Keratinocyte (primary cell): ENCODE results near the gene KCNIP3. TPM values are rescaled to one million over a fixed set of nuclear protein-coding genes. Genes with fewer than 3 reads are reported as not detected.

Experiments used
- DNase-seq: peaks from one replicate; pipeline ENCODE4 v3.0.0-alpha.2; 2011; ENCODE audit warnings: low read depth, missing footprints, low spot score
- FAIRE-seq: peaks from 2 replicates; lab custom pipeline; 2011; peaks lifted over from hg19 to GRCh38; lab: Jason Lieb, UNC
- H2AFZ ChIP-seq: 2 replicates; pipeline ENCODE4 v1.6.0; 2012; ENCODE audit warnings: low read length, control low read depth, inconsistent platforms; ENCODE audit not compliant: control insufficient read depth
- H3K27ac ChIP-seq: 2 replicates; pipeline ENCODE4 v1.5.1; 2011; ENCODE audit warnings: low read length; ENCODE audit not compliant: control insufficient read depth, insufficient read depth
- H3K27me3 ChIP-seq: 3 replicates; pipeline ENCODE4 v1.6.0; 2011; ENCODE audit warnings: low read length; ENCODE audit not compliant: control insufficient read depth, insufficient read depth; ENCODE audit errors: extremely low read depth
- H3K36me3 ChIP-seq, 2 experiments: 2 replicates in 1 of 2; 3 replicates in 1 of 2; pipeline ENCODE4 v1.5.1; 2011; ENCODE audit warnings: low read length in 2 of 2, mild to moderate bottlenecking in 1 of 2; ENCODE audit not compliant: control insufficient read depth in 2 of 2, insufficient read depth in 2 of 2; ENCODE audit errors: extremely low read depth in 1 of 2
- H3K4me1 ChIP-seq: 3 replicates; pipeline ENCODE4 v1.5.1; 2011; ENCODE audit warnings: low read length; ENCODE audit not compliant: control insufficient read depth, insufficient read depth; ENCODE audit errors: extremely low read depth
- H3K4me2 ChIP-seq: 3 replicates; pipeline ENCODE4 v1.6.0; 2011; ENCODE audit warnings: low read depth, low read length; ENCODE audit not compliant: control insufficient read depth, insufficient read depth; ENCODE audit errors: extremely low read depth
- H3K4me3 ChIP-seq, 3 experiments: fragments of 200-600 bp in 1 of 3; sonication (generic) in 1 of 3; 2 replicates in 2 of 3; 3 replicates in 1 of 3; pipeline ENCODE4 v1.5.1; 2011 to 2016; ENCODE audit warnings: low read length in 3 of 3, mild to moderate bottlenecking in 3 of 3, control low read depth in 2 of 3, inconsistent platforms in 1 of 3, low read depth in 1 of 3, mixed read lengths in 1 of 3, mixed run types in 1 of 3, moderate library complexity in 1 of 3; ENCODE audit not compliant: control insufficient read depth in 2 of 3, insufficient read depth in 2 of 3; ENCODE audit errors: extremely low read depth in 1 of 3
- H3K79me2 ChIP-seq: 2 replicates; pipeline ENCODE4 v1.6.0; 2012; ENCODE audit warnings: low read length; ENCODE audit not compliant: control insufficient read depth, insufficient read depth
- H3K9ac ChIP-seq: 3 replicates; pipeline ENCODE4 v1.6.0; 2011; ENCODE audit warnings: low read length; ENCODE audit not compliant: control insufficient read depth, insufficient read depth; ENCODE audit errors: extremely low read depth
- H3K9me1 ChIP-seq: 3 replicates; pipeline ENCODE4 v1.6.0; 2011; ENCODE audit warnings: low read length; ENCODE audit not compliant: control insufficient read depth, insufficient read depth; ENCODE audit errors: extremely low read depth
- H3K9me3 ChIP-seq: 2 replicates; pipeline ENCODE4 v1.5.1; 2012; ENCODE audit warnings: low read depth, low read length; ENCODE audit not compliant: control insufficient read depth
- H4K20me1 ChIP-seq: 3 replicates; pipeline ENCODE4 v1.6.0; 2011; ENCODE audit warnings: low read length; ENCODE audit not compliant: control insufficient read depth, insufficient read depth; ENCODE audit errors: extremely low read depth
- CTCF ChIP-seq, 3 experiments: IDR thresholded peaks in 1 of 3; conservative IDR thresholded peaks in 1 of 3; optimal IDR thresholded peaks in 1 of 3; 2 replicates in 2 of 3; 3 replicates in 1 of 3; pipeline versions ENCODE3 to v1.5.1; 2011; ENCODE audit warnings: low read length in 3 of 3, mild to moderate bottlenecking in 3 of 3, moderate library complexity in 2 of 3, control low read depth in 1 of 3, inconsistent platforms in 1 of 3; ENCODE audit not compliant: insufficient read depth in 2 of 3; ENCODE audit errors: extremely low read depth in 1 of 3
- EZH2 ChIP-seq: IDR thresholded peaks from one replicate; pipeline ENCODE4 v1.6.1; 2012; ENCODE audit warnings: inconsistent platforms, mild to moderate bottlenecking, low read length, moderate library complexity
- dilution Hi-C: fragments of 300-500 bp; cut with MboI; formaldehyde crosslinking; loops from one replicate; pipeline ENCODE4 v1.7.0; 2020; ENCODE audit warnings: low sequenced_read_pairs; ENCODE audit not compliant: extremely low pct_ligation_motif_present
- polyA plus RNA-seq, 5 experiments: library from polyadenylated mRNA; depleted of rRNA in 3 of 5; stranded (reverse) in 3 of 5; stranded (forward) in 1 of 5; unstranded in 1 of 5; fragments of >200 nt; gene quantifications; 1 replicate in 1 of 5; 2 replicates in 3 of 5; 3 replicates in 1 of 5; pipeline versions ENCODE4 v1.2.1 to v1.2.3, GENCODE V29; 2011 to 2012; ENCODE audit warnings: missing spikeins in 2 of 5, low read depth in 1 of 5, low replicate concordance in 1 of 5

KCNIP3 gene
- polyA plus RNA-seq, 1 donor (not counting 4 experiments of a cell fraction or from before 2014, with no cell fraction given), result 0.66 TPM

- H3K79me2 ChIP-seq, result no peaks in the 10 kb centered on the region
- H3K27me3 ChIP-seq, result no peaks in the 10 kb centered on the region
- no peak for TF ChIP-seq CTCF (optimal IDR thresholded peaks at IDR 0.05 in 1 of 3, IDR thresholded peaks at IDR 0.05 in 1 of 3, conservative IDR thresholded peaks at IDR 0.05 in 1 of 3; ENCODE audit: extremely low read depth in 1 of 3, insufficient read depth in 2 of 3, low read length in 3 of 3)
- TF ChIP-seq EZH2, result no peak
- H3K9ac ChIP-seq, result no peak overlapping the region
- H2AFZ ChIP-seq, result no peak overlapping the region
- H4K20me1 ChIP-seq, result no peaks in the 10 kb centered on the region
- no peak for DNase-seq
- no peak overlapping the region for H3K4me2 ChIP-seq
- no peak for FAIRE-seq
- H3K9me1 ChIP-seq, result no peaks in the 10 kb centered on the region
- H3K4me3 ChIP-seq, result no peak overlapping the region
- no peak overlapping the region for H3K27ac ChIP-seq
- dilution Hi-C loops, result no loop called here
- H3K36me3 ChIP-seq, result no peaks in the 10 kb centered on the region
- H3K9me3 ChIP-seq, result no peaks in the 10 kb centered on the region
- H3K4me1 ChIP-seq, result peaks cover 3% of the 10 kb centered on the region
Measured at GRCh38 chr2:95388091-95388692, 91.0 kb downstream of the KCNIP3 start.

- no peaks in the 10 kb centered on the region for H3K9me3 ChIP-seq
- TF ChIP-seq CTCF (optimal IDR thresholded peaks at IDR 0.05 in 1 of 3, IDR thresholded peaks at IDR 0.05 in 1 of 3, conservative IDR thresholded peaks at IDR 0.05 in 1 of 3; ENCODE audit: extremely low read depth in 1 of 3, insufficient read depth in 2 of 3, low read length in 3 of 3) (no peak), EZH2 (no peak)
- no peak overlapping the region for H3K27ac ChIP-seq
- DNase-seq, result no peak
- no peak for FAIRE-seq
- H3K9me1 ChIP-seq, result no peaks in the 10 kb centered on the region
- H2AFZ ChIP-seq, result peak overlapping the region; percentile 64
- H3K9ac ChIP-seq, result no peak overlapping the region
- no peaks in the 10 kb centered on the region for H4K20me1 ChIP-seq
- no peaks in the 10 kb centered on the region for H3K79me2 ChIP-seq
- no peaks in the 10 kb centered on the region for H3K36me3 ChIP-seq
- H3K27me3 ChIP-seq, result no peaks in the 10 kb centered on the region
- H3K4me3 ChIP-seq, result no peak overlapping the region
- dilution Hi-C loops, result no loop called here
- no peak overlapping the region for H3K4me2 ChIP-seq
- H3K4me1 ChIP-seq, result peaks cover 3% of the 10 kb centered on the region
Measured at GRCh38 chr2:95388856-95389244, 91.7 kb downstream of the KCNIP3 start.
